Cardiac fibroblast (primary cell): ENCODE results near the gene DPF1.

Experiments used
- DNase-seq, 2 donors: peaks; one replicate each; pipeline versions ENCODE4 v3.0.0 to v3.0.0-alpha.2; 2010; ENCODE audit warnings: low read depth in 2 of 2
- H3K4me3 ChIP-seq, 2 donors: replicated peaks in 1 of 2; 1 replicate in 1 of 2; 2 replicates in 1 of 2; pipeline ENCODE4 v1.5.1; 2011; ENCODE audit warnings: low read depth in 2 of 2, low read length in 2 of 2, mild to moderate bottlenecking in 2 of 2, moderate library complexity in 1 of 2
- TF ChIP-seq, protein P1 (sequence below): IDR thresholded peaks from one replicate; pipeline ENCODE4 v1.5.1; 2011; ENCODE audit warnings: low read depth, mild to moderate bottlenecking, low read length, inconsistent platforms

Gene DPF1

DNA sequence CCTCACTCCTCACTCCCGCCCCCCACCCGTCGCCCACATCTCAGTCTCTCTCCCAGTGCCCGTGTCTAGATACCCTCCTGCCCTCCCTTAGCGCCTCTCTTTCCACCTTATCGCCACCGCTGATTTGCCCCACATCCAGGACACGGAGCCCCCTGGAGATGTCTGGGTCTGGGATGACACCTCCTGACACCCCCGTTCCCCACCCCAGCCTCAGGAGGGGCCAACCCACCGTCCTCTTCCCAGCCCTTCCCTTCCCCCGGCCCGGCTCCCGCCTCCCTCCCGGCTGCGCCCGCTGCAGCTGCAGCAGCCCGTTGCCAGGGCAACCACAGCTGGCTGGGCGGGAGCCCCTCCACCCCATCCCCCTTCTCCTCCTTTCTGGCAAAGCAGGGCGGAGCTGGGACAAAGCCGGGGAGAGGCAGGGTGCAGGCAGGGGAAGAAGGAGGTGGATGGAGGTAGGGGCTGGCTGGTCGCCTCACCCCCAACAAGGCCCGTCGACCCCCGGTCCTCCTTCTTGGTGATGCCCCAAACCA, 13.5 kb downstream of the DPF1 start:
- DNase-seq, result peak in 1 of 2 donors; percentile 42
- no peak overlapping the region for H3K4me3 ChIP-seq

DNA sequence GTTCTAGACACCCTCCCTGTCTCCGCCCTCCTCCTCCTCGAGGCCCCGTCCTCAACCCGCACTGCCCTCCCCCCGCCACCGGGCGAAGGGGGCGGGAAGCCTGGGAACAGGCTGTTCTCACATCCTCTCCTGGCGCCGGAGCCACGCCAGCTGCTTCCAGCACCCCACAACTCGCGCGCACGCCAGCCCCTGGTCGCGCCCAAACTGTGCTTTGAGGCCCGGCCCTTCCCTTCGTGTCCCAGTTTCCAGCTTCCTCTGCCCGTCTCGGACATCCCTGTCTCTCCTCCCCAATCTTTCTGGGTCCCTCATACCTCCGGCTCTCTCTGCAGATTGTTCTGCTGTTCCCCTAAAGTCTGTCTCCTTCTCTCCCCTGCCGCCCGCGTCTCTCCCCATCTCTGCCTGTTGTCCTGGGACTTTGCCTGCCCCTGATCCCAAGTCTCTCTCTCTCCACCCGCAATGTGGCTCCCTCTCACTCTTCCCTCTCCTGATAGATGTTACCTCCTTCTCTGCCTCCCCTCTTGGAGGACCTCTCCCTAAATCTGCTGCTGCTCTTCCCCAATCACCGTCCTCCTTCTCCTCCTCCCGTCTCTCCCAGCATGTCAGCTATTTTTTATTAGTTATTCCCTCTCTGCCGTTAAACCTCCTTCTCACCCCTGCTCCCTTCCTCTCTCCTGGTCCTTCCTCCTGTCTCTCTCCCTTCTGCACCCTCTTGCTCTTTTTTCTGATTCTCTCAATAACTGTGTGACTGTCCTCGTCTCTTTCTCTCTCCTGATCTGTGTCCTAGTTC, 14.2 kb downstream of the DPF1 start:
- DNase-seq, result peak; percentile 38 to 51
- TF ChIP-seq, protein P1, sequence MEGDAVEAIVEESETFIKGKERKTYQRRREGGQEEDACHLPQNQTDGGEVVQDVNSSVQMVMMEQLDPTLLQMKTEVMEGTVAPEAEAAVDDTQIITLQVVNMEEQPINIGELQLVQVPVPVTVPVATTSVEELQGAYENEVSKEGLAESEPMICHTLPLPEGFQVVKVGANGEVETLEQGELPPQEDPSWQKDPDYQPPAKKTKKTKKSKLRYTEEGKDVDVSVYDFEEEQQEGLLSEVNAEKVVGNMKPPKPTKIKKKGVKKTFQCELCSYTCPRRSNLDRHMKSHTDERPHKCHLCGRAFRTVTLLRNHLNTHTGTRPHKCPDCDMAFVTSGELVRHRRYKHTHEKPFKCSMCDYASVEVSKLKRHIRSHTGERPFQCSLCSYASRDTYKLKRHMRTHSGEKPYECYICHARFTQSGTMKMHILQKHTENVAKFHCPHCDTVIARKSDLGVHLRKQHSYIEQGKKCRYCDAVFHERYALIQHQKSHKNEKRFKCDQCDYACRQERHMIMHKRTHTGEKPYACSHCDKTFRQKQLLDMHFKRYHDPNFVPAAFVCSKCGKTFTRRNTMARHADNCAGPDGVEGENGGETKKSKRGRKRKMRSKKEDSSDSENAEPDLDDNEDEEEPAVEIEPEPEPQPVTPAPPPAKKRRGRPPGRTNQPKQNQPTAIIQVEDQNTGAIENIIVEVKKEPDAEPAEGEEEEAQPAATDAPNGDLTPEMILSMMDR, result no peak
- peak overlapping the region; percentile 2 to 24 for H3K4me3 ChIP-seq

More for the DNA sequence above, 13.5 kb downstream of the DPF1 start:
- TF ChIP-seq, protein P1, result no peak

DNA sequence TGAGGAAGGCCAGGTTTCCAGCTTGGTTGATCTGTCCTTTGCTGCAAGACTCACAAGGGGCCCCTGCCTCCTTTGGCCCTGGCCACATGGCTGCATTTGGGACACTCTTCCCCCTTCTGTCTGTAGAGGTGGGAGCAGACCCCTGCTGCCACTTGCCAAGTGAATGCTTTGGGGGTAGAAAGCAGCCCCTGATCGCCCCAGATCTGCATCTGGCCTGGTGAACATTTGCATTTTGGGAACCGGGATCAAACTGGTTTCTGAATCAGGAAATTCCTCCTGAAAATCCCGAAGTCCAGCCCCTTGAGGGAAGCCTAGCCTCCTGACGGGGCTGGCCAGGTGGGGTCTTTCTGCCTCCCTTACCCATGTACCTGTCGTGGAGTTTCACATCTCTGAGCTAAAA, 14.9 kb downstream of the DPF1 start:
- H3K4me3 ChIP-seq, result no peak overlapping the region
- TF ChIP-seq, protein P1, result no peak
- DNase-seq, result no peak

DNA sequence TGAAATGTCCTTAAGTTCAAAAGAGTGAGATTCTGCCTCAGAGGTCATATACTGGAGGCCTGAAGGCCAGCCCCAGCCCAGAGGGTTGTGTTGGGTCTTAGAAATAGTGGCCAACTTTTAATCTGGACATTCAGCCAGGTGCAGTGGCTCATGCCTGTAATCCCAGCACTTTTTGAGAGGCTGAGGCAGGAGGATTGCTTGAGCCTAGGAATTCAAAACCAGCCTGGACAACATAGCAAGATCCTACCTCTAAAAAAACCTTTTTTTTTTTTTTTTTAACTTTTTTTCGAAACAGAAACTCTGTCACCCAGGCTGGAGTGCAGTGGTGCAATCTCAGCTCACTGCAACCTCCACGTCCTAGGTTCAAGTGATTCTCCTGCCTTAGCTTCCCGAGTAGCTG, 15.5 kb downstream of the DPF1 start:
- TF ChIP-seq, protein P1, result no peak
- DNase-seq, result no peak

DNA sequence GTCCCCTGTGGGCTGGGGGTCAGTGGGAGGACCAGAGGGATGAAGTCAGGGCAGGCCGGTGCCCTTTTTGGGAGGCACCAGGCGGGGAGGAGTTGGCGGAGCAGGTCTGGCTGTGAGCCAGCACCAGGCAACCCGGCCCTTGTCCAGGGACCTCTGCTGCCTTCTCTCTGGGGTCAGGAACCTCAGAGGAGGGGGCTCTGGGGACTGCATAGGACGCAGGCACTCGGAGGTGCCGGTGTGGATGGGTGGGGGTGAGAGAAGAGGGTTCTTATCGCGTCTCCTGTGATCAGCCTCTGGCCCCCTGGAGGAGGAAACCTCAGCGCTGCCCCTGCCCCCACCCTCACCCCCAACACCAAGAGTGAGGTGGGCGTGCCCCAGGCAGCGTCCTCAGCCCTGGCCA, 16.5 kb downstream of the DPF1 start:
- no peak overlapping the region for H3K4me3 ChIP-seq
- TF ChIP-seq, protein P1, result no peak
- no peak for DNase-seq

More for the DNA sequence above, 15.5 kb downstream of the DPF1 start:
- H3K4me3 ChIP-seq, result no peak overlapping the region

DNA sequence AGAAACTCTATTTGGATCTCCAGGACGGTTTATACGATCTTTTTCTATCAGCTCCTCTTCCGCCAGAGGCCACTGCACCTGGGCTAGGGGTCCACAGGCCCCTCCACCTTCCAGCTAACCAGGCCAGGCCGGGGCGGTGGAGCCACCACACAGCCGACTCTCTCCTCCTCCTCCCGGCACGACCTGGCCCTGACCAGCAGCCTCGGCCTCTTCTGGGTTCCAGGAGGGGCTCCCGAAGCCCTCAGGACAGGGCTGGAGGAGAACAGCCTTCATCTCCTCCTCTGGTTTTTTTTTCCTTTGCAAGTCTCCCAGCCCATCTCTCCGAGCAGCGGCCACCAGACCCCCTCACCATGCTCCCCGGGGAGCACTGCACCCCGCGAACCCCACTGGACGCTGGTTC, 17.1 kb downstream of the DPF1 start:
- TF ChIP-seq, protein P1, result no peak
- DNase-seq, result no peak
- no peak overlapping the region for H3K4me3 ChIP-seq
